Measurements from ENCODE around the gene ARMC9. TPM values are rescaled to one million over a fixed set of nuclear protein-coding genes. Genes with fewer than 3 reads are reported as not detected.

The ARMC9 gene
- total and polyA plus RNA-seq, 4 donors = 20.5 to 51.6 (median 38.6) TPM

DNA sequence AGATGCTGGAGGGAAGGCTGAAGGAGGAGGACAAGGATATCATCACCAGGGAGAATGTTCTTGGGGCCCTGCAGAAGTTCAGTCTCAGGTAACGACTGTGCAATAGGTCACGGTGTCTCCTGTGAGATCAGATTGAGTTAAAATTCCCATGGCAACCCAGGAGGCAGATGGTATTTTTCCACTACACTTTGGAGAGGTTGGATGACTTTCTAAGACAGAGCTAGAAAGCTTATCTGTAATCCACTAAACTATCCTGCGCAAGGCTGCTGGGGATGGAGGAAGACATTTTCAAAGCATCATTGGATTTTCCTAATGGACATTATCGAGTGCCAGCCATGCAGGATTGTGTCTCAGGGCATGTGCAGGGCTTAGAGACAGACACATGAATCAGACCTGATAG is 74.6 kb downstream of the ARMC9 start:
- DNase-seq (no peak), ATAC-seq (ENCODE audit: insufficient read depth, low FRiP score) (no peak)
- H3K9ac ChIP-seq (ENCODE audit: insufficient read depth in 1 of 2, low read length in 2 of 2) = no peak overlapping the region
- peaks cover 0 to 13% (median 10%) of the 10 kb centered on the region in 4 donors for H3K36me3 ChIP-seq (ENCODE audit: control insufficient read depth in 4 of 4, insufficient read depth in 4 of 4, low read length in 4 of 4)
- 95 to 97% methylated on average over 4 of the region's 4 CpGs for WGBS, 2 donors
- TF ChIP-seq, protein P1, sequence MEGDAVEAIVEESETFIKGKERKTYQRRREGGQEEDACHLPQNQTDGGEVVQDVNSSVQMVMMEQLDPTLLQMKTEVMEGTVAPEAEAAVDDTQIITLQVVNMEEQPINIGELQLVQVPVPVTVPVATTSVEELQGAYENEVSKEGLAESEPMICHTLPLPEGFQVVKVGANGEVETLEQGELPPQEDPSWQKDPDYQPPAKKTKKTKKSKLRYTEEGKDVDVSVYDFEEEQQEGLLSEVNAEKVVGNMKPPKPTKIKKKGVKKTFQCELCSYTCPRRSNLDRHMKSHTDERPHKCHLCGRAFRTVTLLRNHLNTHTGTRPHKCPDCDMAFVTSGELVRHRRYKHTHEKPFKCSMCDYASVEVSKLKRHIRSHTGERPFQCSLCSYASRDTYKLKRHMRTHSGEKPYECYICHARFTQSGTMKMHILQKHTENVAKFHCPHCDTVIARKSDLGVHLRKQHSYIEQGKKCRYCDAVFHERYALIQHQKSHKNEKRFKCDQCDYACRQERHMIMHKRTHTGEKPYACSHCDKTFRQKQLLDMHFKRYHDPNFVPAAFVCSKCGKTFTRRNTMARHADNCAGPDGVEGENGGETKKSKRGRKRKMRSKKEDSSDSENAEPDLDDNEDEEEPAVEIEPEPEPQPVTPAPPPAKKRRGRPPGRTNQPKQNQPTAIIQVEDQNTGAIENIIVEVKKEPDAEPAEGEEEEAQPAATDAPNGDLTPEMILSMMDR (IDR thresholded peaks at IDR 0.05; ENCODE audit: control extremely low read depth, extremely low read depth) = no peak
- no peak overlapping the region for H3K27ac ChIP-seq (ENCODE audit: low read depth in 1 of 2, low read length in 1 of 2)
- H3K9me3 ChIP-seq (ENCODE audit: control insufficient read depth in 4 of 4, insufficient read depth in 3 of 4, low read length in 3 of 4) = no peaks in the 10 kb centered on the region
- no peaks in the 10 kb centered on the region for H3K27me3 ChIP-seq (ENCODE audit: control insufficient read depth in 3 of 3, insufficient read depth in 3 of 3, low read length in 2 of 3)
- no peak overlapping the region for H3K4me3 ChIP-seq
- peaks cover 0 to 6% (median 0%) of the 10 kb centered on the region in 5 donors for H3K4me1 ChIP-seq (ENCODE audit: control insufficient read depth in 5 of 5, insufficient read depth in 5 of 5, low read length in 5 of 5)

DNA sequence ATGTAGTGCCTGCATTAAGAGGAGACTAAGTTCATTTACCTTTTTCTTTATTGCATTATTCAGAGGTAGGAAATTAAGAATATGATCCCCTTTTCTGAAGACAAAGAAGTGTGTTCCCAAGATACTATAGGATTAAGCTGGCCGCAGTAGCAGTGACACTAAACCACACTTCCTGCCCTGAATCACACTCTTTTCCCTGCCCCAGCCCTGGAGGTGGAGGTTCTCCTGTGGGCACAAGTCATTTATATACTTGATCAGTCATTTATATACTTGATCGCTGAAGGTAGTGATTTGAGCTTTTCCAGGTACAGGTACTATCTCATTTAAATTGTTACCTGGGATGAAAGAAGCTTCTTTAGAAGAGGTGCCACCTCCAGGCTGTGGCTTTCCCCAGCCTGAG is 78.6 kb downstream of the ARMC9 start:
- no peaks in the 10 kb centered on the region for H3K27me3 ChIP-seq (ENCODE audit: control insufficient read depth in 3 of 3, insufficient read depth in 3 of 3, low read length in 2 of 3)
- TF ChIP-seq, protein P1 (IDR thresholded peaks at IDR 0.05; ENCODE audit: control extremely low read depth, extremely low read depth) = no peak
- ATAC-seq (ENCODE audit: insufficient read depth, low FRiP score) = no peak
- H3K9me3 ChIP-seq (ENCODE audit: control insufficient read depth in 4 of 4, insufficient read depth in 3 of 4, low read length in 3 of 4) = no peaks in the 10 kb centered on the region
- H3K4me1 ChIP-seq (ENCODE audit: control insufficient read depth in 5 of 5, insufficient read depth in 5 of 5, low read length in 5 of 5) = no peaks in the 10 kb centered on the region
- no peak overlapping the region for H3K4me3 ChIP-seq
- no peak overlapping the region for H3K9ac ChIP-seq (ENCODE audit: insufficient read depth in 1 of 2, low read length in 2 of 2)
- 86 to 87% methylated on average over 2 of the region's 2 CpGs for WGBS, 2 donors
- no peak overlapping the region for H3K27ac ChIP-seq (ENCODE audit: low read depth in 1 of 2, low read length in 1 of 2)
- H3K36me3 ChIP-seq (ENCODE audit: control insufficient read depth in 4 of 4, insufficient read depth in 4 of 4, low read length in 4 of 4) = peaks cover 0 to 24% (median 15%) of the 10 kb centered on the region in 4 donors
- DNase-seq = no peak

DNA sequence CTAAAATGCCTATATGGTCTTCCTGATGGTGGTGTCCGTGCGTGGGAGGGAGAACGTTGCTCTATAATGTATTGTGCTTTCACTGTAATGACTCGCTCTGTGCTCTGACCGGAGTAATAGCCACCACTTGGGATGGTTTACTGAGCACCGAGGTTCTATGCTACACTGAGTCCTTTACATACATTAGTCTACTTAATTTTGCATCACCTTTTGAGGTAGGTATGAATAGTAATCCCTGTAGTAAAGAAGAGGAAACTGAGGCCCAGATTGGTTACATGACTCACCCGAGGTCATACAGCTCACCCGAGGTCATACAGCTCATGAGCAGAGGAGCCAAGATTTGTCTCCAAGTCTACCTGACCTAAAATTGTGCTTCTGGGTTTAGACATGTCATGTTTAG is 79.5 kb downstream of the ARMC9 start:
- peaks cover 0 to 24% (median 15%) of the 10 kb centered on the region in 4 donors for H3K36me3 ChIP-seq (ENCODE audit: control insufficient read depth in 4 of 4, insufficient read depth in 4 of 4, low read length in 4 of 4)
- no peaks in the 10 kb centered on the region for H3K9me3 ChIP-seq (ENCODE audit: control insufficient read depth in 4 of 4, insufficient read depth in 3 of 4, low read length in 3 of 4)
- DNase-seq (no peak), ATAC-seq (ENCODE audit: insufficient read depth, low FRiP score) (no peak)
- H3K27me3 ChIP-seq (ENCODE audit: control insufficient read depth in 3 of 3, insufficient read depth in 3 of 3, low read length in 2 of 3) = no peaks in the 10 kb centered on the region
- 94 to 95% methylated on average over 8 of the region's 8 CpGs for WGBS, 2 donors
- no peak overlapping the region for H3K9ac ChIP-seq (ENCODE audit: insufficient read depth in 1 of 2, low read length in 2 of 2)
- TF ChIP-seq, protein P1 (IDR thresholded peaks at IDR 0.05; ENCODE audit: control extremely low read depth, extremely low read depth) = no peak
- H3K4me1 ChIP-seq (ENCODE audit: control insufficient read depth in 5 of 5, insufficient read depth in 5 of 5, low read length in 5 of 5) = no peaks in the 10 kb centered on the region
- H3K4me3 ChIP-seq = no peak overlapping the region
- H3K27ac ChIP-seq (ENCODE audit: low read depth in 1 of 2, low read length in 1 of 2) = no peak overlapping the region

DNA sequence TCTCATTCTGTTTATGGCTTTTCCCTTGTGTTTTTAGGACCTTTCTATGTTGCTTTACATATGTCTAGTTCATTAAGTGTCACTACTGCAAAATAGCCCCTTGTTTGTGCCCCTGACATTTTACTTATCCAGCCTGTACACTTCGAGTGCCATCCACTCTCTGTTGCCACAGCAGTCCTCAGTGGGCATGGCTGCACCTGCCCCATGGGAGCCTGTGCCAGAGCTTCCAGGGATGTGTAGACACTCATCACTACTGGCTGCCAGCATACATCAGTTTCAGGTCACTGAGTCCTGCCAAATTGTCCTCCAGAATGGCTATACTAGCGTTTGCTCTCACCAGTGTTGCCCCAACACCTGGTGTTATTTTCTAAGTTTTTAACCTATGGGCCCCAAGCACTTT is 80.4 kb downstream of the ARMC9 start:
- Histone ChIP-seq H3K4me3 (no peak overlapping the region), H3K36me3 (ENCODE audit: control insufficient read depth in 4 of 4, insufficient read depth in 4 of 4, low read length in 4 of 4) (peaks cover 0 to 18% (median 9%) of the 10 kb centered on the region in 4 donors), H3K4me1 (ENCODE audit: control insufficient read depth in 5 of 5, insufficient read depth in 5 of 5, low read length in 5 of 5) (no peaks in the 10 kb centered on the region), H3K27me3 (ENCODE audit: control insufficient read depth in 3 of 3, insufficient read depth in 3 of 3, low read length in 2 of 3) (no peaks in the 10 kb centered on the region), H3K9me3 (ENCODE audit: control insufficient read depth in 4 of 4, insufficient read depth in 3 of 4, low read length in 3 of 4) (no peaks in the 10 kb centered on the region), H3K9ac (ENCODE audit: insufficient read depth in 1 of 2, low read length in 2 of 2) (no peak overlapping the region), H3K27ac (ENCODE audit: low read depth in 1 of 2, low read length in 1 of 2) (no peak overlapping the region)
- ATAC-seq (ENCODE audit: insufficient read depth, low FRiP score) (no peak), DNase-seq (no peak)
- TF ChIP-seq, protein P1 (IDR thresholded peaks at IDR 0.05; ENCODE audit: control extremely low read depth, extremely low read depth) = no peak
- 90 to 96% methylated on average over 2 of the region's 2 CpGs for whole genome bisulfite sequencing, 2 donors

All from lung (tissue), 12 donors.